ENCODE measurements around the gene TULP3.

The TULP3 gene

GRCh38 chr12:2988494-2988893 is 97.8 kb downstream of the TULP3 start:
- no peak for DNase-seq
- H3K27me3 ChIP-seq (ENCODE audit: insufficient read depth, low read depth, severe bottlenecking), result no peaks in the 10 kb centered on the region
- no peaks in the 10 kb centered on the region; the same call in none of the 2 replicates for H3K36me3 ChIP-seq
- TF ChIP-seq CTCF (IDR thresholded peaks at IDR 0.05; ENCODE audit: low read depth, low read length), result no peak
- H3K27ac ChIP-seq, result no peak overlapping the region
- no peak overlapping the region for H3K4me3 ChIP-seq (ENCODE audit: low read depth, low read length)
- peaks cover 9% of the 10 kb centered on the region for H3K9me3 ChIP-seq (ENCODE audit: severe bottlenecking)

Measured in WERI-Rb-1 (cell line).